Central memory CD8-positive, alpha-beta T cell (primary cell): Measurements from ENCODE around the gene KIFC1.

Experiments
- ATAC-seq: fragments of 150-1000 bp; cut with Tn5 transposase; replicated peaks from 2 replicates; pipeline ENCODE4 v1.10.0; 2022; ENCODE audit warnings: mild to moderate bottlenecking, moderate FRiP score, moderate number of reproducible peaks; ENCODE audit not compliant: poor library complexity, severe bottlenecking; ENCODE audit errors: extremely low read depth
- DNase-seq, 2 donors: peaks; one replicate each; pipeline ENCODE4 v3.0.0; 2021; ENCODE audit warnings: low spot score in 2 of 2
- H3K27ac Mint-ChIP-seq: one replicate; pipeline ENCODE4 v1.8.0; 2022; ENCODE audit warnings: low read depth, mild to moderate bottlenecking, moderate library complexity, mixed read lengths
- H3K27me3 Mint-ChIP-seq: one replicate; pipeline ENCODE4 v1.8.0; 2022; ENCODE audit warnings: mixed read lengths
- H3K36me3 Mint-ChIP-seq: one replicate; pipeline ENCODE4 v1.8.0; 2022; ENCODE audit warnings: mild to moderate bottlenecking, moderate library complexity, mixed read lengths; ENCODE audit not compliant: insufficient read depth
- H3K4me1 Mint-ChIP-seq: one replicate; pipeline ENCODE4 v1.8.0; 2022; ENCODE audit warnings: mixed read lengths
- H3K4me3 Mint-ChIP-seq: one replicate; pipeline ENCODE4 v1.8.0; 2022; ENCODE audit warnings: mild to moderate bottlenecking, moderate library complexity, mixed read lengths
- H3K9me3 Mint-ChIP-seq: one replicate; pipeline ENCODE4 v1.8.0; 2022; ENCODE audit warnings: mixed read lengths

The KIFC1 gene

DNA sequence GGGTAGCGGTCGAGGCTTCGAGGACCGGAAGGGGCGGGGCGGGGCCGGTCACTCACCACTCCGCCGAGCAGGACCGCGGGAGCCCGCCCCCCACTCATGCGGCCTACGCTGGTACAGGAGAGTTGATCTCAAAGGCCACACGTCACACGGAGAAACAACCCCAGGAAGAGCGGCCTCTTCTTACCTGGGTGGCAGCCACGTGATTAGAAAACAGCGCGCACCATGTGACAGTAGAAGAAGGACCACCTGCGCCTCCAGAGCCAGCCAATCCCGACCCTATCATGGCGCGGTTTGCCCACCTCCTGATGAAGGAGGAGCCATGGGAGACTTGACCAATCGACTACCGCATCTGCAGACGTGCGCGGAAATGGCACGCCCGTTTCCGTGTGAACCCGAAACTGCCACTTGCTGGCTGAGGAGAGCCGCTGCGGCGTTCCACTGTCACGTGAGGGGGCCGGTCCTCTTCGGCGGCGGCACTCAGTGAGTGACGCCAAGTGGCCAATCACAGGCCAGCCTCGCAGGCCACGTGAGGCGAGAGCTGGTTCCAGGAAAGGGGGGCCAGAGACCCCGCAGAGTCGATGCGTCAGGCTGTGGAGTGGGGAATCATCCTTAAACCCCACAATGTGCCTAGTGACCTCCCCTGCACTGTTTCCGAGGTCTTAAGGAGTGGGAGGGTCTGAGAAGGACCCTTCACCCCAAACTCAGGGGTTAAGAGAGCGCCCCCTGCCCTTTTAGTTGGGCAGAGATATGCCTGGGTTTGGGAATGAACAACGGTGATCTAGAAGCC lies 26.5 kb downstream of the KIFC1 start, which contains the start of gene CUTA:
TSS of gene CUTA (minus strand) at position 205 of the 787 bp plus-strand sequence. CDS start at position 98, 107 bp downstream.
- Mint-ChIP-seq H3K4me3 (peak within 1 kb of the TSS; percentile 82), H3K36me3 (peaks cover 34% of the 10 kb centered on the region), H3K27ac (peak within 1 kb of the TSS; percentile 97), H3K9me3 (no peaks in the 10 kb centered on the region), H3K27me3 (no peaks in the 10 kb centered on the region), H3K4me1 (peaks cover 61% of the 10 kb centered on the region)
- DNase-seq (peak; percentile 93 to 99), ATAC-seq (peak; percentile 89)

DNA sequence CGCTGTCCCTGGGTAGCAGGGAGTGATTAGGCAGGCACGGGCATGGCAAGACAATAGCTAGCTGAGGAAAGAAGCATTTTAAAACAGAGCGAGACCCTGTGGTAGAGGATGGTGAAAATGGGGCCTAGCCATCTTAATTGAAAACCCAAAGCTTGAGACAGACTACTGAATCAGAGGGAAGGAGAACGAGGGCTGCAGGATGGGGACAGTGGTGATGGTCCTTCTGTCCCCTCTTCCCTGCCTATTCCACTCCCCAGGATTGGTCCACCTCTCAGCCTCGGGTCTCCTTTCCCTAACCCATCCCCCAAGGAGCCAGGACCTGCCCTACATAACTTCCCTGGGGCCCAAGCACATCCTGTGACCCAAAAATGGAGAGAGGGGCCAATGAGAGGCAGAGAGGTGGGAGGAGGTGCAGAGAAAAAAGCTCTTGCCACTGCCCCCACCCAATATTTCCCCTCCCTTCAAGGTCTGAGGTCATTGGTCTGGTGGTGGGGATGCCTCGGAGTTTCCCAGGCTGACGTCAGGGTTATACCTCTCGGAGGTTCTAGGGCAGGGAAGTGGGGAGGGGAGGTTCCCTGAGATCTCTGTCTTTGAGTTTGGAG lies 27.2 kb downstream of the KIFC1 start:
- Mint-ChIP-seq H3K9me3 (no peaks in the 10 kb centered on the region), H3K4me3 (peak overlapping the region; percentile 82), H3K4me1 (peaks cover 60% of the 10 kb centered on the region), H3K27ac (peak overlapping the region; percentile 97), H3K36me3 (peaks cover 28% of the 10 kb centered on the region), H3K27me3 (no peaks in the 10 kb centered on the region)
- ATAC-seq (no peak), DNase-seq (no peak)

DNA sequence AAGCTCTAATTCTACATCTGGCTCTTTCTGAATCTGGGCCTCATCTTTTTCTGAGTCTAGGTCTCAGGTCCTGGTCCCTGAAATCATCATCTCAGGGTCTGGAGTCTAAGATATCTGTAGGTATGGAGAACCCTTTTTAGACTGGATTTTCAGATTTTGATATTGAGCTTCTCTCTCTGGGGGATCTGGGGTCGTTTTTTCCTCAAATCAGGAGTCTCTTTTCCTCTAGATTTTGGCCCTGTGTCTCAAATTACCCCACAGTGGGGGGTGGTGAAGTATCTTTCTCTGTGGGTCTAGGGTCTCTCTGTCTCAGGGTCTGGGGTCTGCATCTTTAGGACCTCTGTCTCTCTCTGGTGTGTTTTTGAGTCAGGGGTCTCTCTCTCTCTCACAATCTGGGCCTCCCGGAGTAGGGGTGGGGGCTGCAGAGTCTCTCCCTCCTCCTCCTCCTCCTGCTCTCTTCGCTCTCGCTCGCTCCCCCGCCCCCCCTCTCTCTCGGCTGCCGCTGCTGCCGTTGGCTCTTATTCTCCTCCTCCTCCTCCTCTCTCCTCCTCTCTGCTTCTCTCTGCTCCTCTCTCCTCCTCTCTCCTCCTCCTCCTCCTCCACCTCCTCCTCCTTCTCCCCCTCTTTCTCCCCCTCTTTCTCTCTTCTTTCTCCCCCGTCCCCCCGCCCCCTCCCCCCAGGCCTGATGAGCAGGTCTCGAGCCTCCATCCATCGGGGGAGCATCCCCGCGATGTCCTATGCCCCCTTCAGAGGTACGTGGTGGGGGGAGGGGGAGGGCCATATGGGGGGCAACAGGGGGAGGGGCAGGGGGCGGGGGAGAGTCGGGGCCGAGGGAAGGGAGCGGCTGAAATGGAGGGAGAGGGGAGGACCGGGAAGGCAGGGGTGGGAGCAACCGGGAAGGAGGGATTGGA lies 28.2 kb downstream of the KIFC1 start, which contains the start of gene SYNGAP1:
TSS of gene SYNGAP1 (plus strand) at position 486 of the 911 bp plus-strand sequence. CDS start at position 686, 200 bp downstream.
- Mint-ChIP-seq H3K9me3 (no peaks in the 10 kb centered on the region), H3K36me3 (peaks cover 22% of the 10 kb centered on the region), H3K4me3 (peak within 1 kb of the TSS; percentile 82), H3K27me3 (no peaks in the 10 kb centered on the region), H3K4me1 (peaks cover 62% of the 10 kb centered on the region), H3K27ac (peak within 1 kb of the TSS; percentile 97)
- ATAC-seq: no peak
- no peak for DNase-seq

DNA sequence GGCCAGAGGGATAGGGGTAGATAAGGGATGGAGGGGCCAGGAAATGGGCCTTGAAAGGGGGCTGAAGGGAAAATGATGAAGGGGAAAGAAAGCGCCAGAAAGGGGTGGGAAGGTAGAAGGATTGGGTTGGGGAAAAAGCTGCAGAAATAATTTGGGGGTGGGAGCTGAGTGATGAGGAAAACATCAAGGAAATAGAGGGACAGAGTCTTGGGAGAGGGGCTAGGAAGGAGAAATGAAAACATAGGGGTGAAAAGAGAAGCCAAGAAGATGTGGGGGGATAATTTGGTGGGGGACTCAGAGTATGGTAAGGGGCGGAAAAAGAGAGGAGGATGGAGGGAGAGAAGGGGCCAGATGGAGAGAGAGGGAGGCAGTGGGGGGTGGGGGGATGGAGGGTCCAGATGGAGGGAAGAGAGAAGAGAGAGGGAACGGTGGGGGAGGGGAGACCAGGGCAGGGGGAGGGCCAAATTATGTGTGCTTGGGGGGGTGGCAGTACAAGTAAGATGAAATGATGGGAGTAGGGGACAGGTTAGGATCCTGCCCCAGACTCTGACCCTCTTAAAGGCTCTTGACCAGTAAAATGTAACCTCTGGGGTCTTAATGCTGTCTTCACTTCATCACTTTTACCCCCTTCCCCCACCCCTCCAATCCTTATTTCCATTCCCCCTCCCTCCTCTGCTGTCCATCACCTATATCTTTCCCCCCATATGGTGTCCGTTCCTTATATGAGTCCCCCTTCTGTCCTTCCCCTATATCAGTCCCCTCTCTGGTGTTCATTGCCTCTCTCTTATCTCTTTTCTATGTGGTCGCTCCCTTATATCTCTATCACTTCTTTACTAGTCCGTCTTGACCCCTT lies 29.1 kb downstream of the KIFC1 start:
- no peaks in the 10 kb centered on the region for H3K27me3 Mint-ChIP-seq
- peak overlapping the region; percentile 2 for H3K27ac Mint-ChIP-seq
- H3K9me3 Mint-ChIP-seq: no peaks in the 10 kb centered on the region
- H3K4me1 Mint-ChIP-seq: peaks cover 61% of the 10 kb centered on the region
- peaks cover 19% of the 10 kb centered on the region for H3K36me3 Mint-ChIP-seq
- no peak for ATAC-seq
- peak overlapping the region; percentile 1 for H3K4me3 Mint-ChIP-seq
- DNase-seq: no peak

DNA sequence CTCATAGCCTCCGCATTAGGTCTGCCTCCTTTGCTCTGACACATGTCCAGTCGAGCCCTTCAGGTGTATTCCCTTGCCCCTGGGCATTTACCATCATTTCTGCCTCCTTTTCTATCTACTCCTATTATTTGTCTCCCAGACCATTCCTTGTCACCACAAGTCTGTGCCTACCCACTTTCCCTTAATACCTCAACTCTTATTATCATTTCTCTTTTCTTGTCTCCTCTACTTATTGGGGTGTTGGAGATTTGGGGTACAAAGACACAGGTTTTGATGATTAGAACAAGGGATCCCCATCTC lies 29.7 kb downstream of the KIFC1 start:
- DNase-seq: no peak
- Mint-ChIP-seq H3K27me3 (no peaks in the 10 kb centered on the region), H3K27ac (peak overlapping the region; percentile 2), H3K4me1 (peaks cover 59% of the 10 kb centered on the region), H3K4me3 (peak overlapping the region; percentile 1), H3K36me3 (peaks cover 17% of the 10 kb centered on the region), H3K9me3 (no peaks in the 10 kb centered on the region)
- ATAC-seq: no peak

DNA sequence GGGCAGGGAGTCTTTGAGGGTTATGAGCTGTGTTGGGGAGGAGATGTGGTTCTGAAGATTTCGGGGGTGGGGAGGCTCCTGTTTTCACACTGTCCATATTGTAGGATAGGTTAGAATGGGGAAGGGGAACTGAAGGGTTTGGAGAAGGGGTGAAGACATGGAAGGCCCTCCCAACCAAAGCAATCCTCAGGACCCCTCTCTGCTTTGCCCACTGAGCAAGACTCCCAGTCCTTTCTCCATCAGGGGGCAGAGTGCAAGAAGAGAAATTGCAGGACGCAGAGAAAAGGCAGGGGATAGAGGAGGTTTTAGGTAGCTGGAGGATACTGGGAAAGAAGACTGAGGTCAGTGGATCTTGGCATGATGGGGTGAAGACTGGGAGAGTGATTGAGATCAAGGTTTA lies 32.2 kb downstream of the KIFC1 start:
- H3K4me3 Mint-ChIP-seq: peak overlapping the region; percentile 79
- H3K9me3 Mint-ChIP-seq: no peaks in the 10 kb centered on the region
- peak overlapping the region; percentile 87 for H3K27ac Mint-ChIP-seq
- H3K36me3 Mint-ChIP-seq: peaks cover 21% of the 10 kb centered on the region
- H3K27me3 Mint-ChIP-seq: no peaks in the 10 kb centered on the region
- H3K4me1 Mint-ChIP-seq: peaks cover 54% of the 10 kb centered on the region
- no peak for DNase-seq
- ATAC-seq: no peak

DNA sequence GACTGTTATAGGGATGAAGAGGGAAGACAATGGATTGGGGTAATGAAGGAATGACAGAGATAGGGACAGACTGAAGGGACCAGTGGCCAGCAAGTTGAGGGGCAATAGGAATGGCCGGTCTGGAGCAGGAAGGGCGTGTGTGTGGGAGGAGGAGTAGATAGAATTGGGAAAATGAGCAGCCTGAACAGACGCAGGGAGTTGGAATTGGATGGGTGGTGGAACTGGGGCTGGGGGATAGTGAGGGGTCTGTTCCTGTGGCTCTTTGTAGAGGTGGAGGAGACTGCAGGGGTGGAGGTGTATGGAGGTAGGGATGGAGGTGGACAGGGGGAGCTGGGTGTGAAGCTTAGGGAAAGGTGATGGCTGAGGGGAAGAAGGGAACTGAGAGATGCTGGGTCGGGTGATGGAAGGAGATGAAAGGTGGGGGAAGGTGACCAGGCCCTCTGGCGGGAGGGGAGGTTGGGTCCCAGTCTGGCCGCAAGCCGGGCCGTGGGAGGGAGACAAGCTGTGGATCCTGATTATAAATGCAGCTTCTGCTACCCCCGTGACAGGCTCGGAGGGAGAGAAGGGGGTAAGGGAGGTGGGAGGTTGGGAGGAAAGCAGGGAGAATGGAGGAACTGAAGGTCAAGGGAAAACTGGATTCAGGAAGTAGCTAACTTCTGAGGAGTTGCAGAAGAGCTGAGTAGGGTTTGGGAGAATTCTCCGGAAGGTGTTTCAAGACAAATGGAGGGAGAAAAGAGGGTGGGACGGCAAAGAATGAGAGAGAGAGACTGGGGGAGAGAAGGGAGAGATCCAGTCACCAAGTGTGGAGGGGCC lies 33.4 kb downstream of the KIFC1 start:
- H3K27ac Mint-ChIP-seq: peak overlapping the region; percentile 87
- no peaks in the 10 kb centered on the region for H3K9me3 Mint-ChIP-seq
- H3K27me3 Mint-ChIP-seq: no peaks in the 10 kb centered on the region
- DNase-seq: no peak
- peaks cover 58% of the 10 kb centered on the region for H3K4me1 Mint-ChIP-seq
- peaks cover 25% of the 10 kb centered on the region for H3K36me3 Mint-ChIP-seq
- peak overlapping the region; percentile 79 for H3K4me3 Mint-ChIP-seq
- no peak for ATAC-seq

DNA sequence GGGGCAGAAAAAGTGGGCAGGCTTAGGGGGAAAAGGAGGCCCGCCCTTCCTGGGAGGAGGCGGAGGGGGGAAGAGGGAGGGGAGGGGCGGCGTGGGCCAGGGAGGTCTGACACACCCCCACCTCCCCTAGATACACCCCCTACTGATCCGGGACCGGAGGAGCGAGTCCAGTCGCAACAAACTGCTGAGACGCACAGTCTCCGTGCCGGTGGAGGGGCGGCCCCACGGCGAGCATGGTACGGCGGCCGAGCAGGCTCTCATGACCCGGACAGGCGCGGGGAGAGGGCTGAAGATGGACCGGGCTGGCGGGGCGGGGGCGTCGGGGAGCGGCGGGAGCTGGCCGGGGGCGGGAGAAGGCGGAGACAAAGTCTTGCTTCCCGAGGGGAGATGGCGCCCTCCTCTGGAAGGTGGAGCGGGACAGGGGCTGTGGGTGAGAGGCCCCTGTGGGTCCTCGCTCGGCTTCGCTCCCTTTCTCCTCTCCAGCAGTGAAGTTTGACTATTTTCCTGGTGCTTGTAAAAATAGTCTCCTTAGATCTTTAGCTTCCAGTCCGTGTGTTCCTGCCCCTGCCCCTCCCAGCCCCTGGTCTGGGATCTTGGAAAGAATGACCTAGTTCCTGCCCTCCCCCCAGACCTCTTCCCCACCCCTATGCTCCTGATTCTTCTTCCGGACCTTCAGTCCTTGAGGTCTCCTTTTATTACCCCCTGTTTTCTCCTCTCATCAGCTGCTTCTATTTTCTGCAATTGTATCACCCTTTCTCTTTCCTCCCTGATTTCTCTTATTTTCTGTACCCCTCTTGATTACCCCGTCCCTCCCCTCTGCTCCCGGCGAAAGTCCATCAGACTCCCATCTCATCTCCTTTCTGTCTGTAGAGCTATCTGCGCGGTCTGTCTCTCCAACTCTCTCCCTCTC lies 34.3 kb downstream of the KIFC1 start:
- Mint-ChIP-seq H3K4me1 (peaks cover 66% of the 10 kb centered on the region), H3K9me3 (no peaks in the 10 kb centered on the region), H3K27me3 (no peaks in the 10 kb centered on the region), H3K27ac (peak overlapping the region; percentile 87), H3K4me3 (peak overlapping the region; percentile 79), H3K36me3 (peaks cover 25% of the 10 kb centered on the region)
- DNase-seq (peak; percentile 49 to 62), ATAC-seq (peak; percentile 35)

DNA sequence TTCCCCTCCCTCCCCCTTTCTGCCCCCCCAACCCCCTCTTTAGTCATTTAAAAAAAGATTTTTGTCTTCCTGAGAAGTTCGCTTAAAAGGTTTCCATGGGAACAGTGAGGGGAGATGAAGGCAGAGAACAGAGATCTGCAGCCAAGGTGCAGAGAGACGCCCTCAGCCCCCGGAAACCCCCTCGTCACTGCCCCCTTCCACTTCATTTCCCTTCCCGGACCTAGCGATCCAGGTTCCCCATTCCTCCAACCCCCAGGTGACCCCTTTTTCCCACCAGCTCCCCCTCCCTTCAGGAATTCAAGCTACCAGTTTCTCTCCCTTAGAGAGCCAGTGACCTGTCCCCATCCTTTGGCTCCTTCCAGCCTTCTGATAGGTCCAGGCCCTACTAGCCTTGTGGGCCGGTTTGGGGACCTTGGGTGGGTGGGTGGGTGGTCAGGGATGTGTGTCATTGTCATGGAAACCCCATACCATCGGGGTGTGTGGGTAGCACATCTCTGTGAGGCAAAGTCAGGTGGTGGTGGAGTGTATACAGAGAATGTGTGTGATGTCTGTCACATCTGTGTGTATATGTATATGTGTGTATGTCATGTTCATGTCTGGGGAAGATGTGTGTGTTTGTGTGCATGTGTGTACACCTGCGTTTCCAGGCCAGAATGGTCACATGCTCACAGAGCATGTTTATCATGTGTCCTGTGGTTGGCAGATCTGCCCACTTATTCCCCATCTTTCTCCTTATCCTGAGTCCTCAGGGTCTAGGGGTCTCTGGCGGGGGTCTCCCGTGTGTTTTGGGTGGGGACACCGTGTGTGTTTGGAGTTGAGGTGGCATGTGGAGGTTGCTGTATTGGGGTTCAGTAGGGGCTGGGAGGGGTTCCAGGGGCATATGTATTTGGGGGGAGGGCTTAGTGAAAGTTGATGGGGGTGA lies 35.2 kb downstream of the KIFC1 start:
- Mint-ChIP-seq H3K27me3 (no peaks in the 10 kb centered on the region), H3K9me3 (no peaks in the 10 kb centered on the region), H3K36me3 (peaks cover 27% of the 10 kb centered on the region), H3K4me3 (peak overlapping the region; percentile 79), H3K27ac (peak overlapping the region; percentile 87), H3K4me1 (peaks cover 74% of the 10 kb centered on the region)
- DNase-seq: peak in 1 of 2 donors; percentile 46
- peak; percentile 62 for ATAC-seq
